HG03342 (cell line): ENCODE measurements around the gene ZBTB38.

Experiments
- ATAC-seq: cut with Tn5 transposase; IDR thresholded peaks from one replicate; pipeline ENCODE4 v1.9.1; 2021; ENCODE audit warnings: mild to moderate bottlenecking, moderate library complexity; ENCODE audit not compliant: unreplicated experiment

Gene ZBTB38

GRCh38 chr3:141336672-141337522 is 31.4 kb upstream of the ZBTB38 start:
- peak; percentile 88 for ATAC-seq

GRCh38 chr3:141337523-141337854 is 30.8 kb upstream of the ZBTB38 start:
- ATAC-seq: no peak

- ATAC-seq: no peak
These were observed 30.3 kb upstream of the ZBTB38 start for GRCh38 chr3:141337991-141338390.

GRCh38 chr3:141338881-141339280 is 29.4 kb upstream of the ZBTB38 start:
- no peak for ATAC-seq

GRCh38 chr3:141341536-141341935 is 26.8 kb upstream of the ZBTB38 start:
- no peak for ATAC-seq

GRCh38 chr3:141342386-141342785 is 25.9 kb upstream of the ZBTB38 start:
- ATAC-seq: no peak

GRCh38 chr3:141343077-141343476 is 25.2 kb upstream of the ZBTB38 start:
- ATAC-seq: no peak

GRCh38 chr3:141343865-141344271 is 24.4 kb upstream of the ZBTB38 start:
- no peak for ATAC-seq

- no peak for ATAC-seq
These were observed 22.8 kb upstream of the ZBTB38 start for GRCh38 chr3:141345528-141345927.

GRCh38 chr3:141346007-141346406 is 22.3 kb upstream of the ZBTB38 start:
- ATAC-seq: no peak

GRCh38 chr3:141346418-141346817 is 21.9 kb upstream of the ZBTB38 start:
- no peak for ATAC-seq

GRCh38 chr3:141346839-141347238 is 21.5 kb upstream of the ZBTB38 start:
- ATAC-seq: no peak

- no peak for ATAC-seq
These were observed 19.5 kb upstream of the ZBTB38 start for GRCh38 chr3:141348837-141349236.

- no peak for ATAC-seq
These were observed 18.6 kb upstream of the ZBTB38 start for GRCh38 chr3:141349711-141350110.

- ATAC-seq: no peak
These were observed 17.6 kb upstream of the ZBTB38 start for GRCh38 chr3:141350666-141351065.

GRCh38 chr3:141352262-141352984 is 15.9 kb upstream of the ZBTB38 start:
- no peak for ATAC-seq

- no peak for ATAC-seq
These were observed 14.4 kb upstream of the ZBTB38 start for GRCh38 chr3:141353652-141354495.

GRCh38 chr3:141354517-141354916 is 13.8 kb upstream of the ZBTB38 start:
- ATAC-seq: no peak

- no peak for ATAC-seq
These were observed 13.1 kb upstream of the ZBTB38 start for GRCh38 chr3:141355242-141355641.

GRCh38 chr3:141356046-141356445 is 12.3 kb upstream of the ZBTB38 start:
- no peak for ATAC-seq

GRCh38 chr3:141360888-141361598 is 7.3 kb upstream of the ZBTB38 start:
- peak; percentile 79 for ATAC-seq
